ENCODE results near the gene DNAI1.

The DNAI1 gene

GRCh38 chr9:34558919-34559623 lies 100.5 kb downstream of the DNAI1 start:
- DNase-seq (ENCODE audit: low spot score), result no peak

DNA sequence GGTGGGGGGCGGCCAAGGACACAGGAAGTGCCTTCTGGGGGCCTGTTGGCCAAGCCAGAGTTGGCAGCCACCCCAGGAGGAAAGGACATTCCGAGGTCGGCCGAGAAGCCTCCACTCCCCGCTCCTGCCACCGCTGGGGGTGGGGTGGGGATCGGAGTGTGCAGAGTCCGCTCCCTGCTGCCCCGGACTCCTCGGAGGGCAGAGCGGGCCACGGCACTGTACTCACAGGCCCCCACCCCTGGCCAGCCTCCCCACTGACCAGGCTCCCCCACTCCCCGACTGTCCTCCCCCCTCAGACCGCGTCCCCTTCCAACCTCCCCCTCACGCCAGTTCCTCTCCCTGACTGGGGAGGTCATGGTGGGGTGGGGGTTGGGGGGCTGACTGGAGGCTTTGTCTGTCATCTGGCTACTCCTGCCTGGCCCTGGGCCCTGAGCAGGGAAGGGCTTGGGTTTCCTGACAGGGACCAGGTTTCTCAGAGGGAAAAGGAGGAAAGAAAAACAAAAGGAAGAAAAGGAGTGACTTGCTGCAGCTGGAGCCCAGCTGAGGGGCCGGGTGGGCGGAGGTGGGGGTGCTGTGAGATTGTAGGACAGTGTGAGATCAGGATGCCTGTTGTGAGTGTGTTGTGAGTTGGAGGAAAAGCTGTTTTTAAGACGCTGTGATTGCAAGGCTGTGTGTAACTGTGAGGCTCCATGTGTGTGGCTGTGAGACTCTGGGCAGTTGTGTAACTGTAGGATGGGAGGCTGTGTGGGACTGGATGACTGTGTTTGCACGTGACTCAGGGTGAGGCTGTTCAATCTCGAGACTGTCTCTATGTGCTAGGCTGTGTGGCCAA lies 101.2 kb downstream of the DNAI1 start:
- peak; percentile 56 for DNase-seq (ENCODE audit: low spot score)

- DNase-seq (ENCODE audit: low spot score), result no peak
These were observed 102.1 kb downstream of the DNAI1 start for GRCh38 chr9:34560599-34561214.

- no peak for DNase-seq (ENCODE audit: low spot score)
These were observed 103.6 kb downstream of the DNAI1 start for GRCh38 chr9:34562135-34562745.

DNA sequence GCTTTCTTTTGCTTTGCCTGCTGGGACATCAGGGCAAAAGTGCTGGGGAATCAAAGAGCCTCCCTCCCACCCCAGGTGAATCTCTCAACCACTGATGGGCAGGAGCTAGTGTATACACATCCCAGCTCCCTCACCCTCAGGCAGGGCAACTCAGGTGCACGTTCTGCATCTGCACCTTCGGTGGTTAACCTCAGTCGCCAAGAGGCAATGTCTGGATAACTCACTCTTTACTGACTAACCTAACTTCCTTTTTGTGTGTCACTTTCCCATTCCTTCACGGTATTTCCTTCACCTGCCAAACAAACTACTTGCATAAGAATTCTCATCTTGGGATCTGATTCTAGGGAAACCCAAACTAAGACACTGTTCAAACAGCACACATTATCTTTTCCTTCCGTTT lies 104.7 kb downstream of the DNAI1 start:
- no peak for DNase-seq (ENCODE audit: low spot score)

DNA sequence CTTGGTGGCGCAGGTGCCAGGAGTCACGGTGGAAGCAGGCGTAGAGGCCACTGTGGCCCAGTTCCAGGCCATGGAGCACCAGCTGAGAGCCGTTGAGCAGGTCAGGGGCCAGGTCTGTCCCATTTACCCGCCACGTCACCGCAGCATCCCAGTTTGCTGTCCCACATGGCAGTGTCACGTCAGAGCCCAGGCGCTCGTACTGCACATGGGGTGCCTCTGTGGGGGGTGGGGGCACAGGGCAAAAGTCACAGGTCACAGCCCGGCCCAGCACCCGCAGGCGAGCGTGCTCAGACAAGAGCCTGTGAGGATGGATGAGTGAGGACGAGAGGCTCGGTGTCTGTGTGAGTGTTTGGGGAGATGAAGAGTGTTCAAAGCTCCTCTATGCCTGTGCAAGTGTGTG lies 106.0 kb downstream of the DNAI1 start:
- DNase-seq (ENCODE audit: low spot score), result no peak

- DNase-seq (ENCODE audit: low spot score), result no peak
These were observed 107.3 kb downstream of the DNAI1 start for GRCh38 chr9:34565856-34566255.

DNA sequence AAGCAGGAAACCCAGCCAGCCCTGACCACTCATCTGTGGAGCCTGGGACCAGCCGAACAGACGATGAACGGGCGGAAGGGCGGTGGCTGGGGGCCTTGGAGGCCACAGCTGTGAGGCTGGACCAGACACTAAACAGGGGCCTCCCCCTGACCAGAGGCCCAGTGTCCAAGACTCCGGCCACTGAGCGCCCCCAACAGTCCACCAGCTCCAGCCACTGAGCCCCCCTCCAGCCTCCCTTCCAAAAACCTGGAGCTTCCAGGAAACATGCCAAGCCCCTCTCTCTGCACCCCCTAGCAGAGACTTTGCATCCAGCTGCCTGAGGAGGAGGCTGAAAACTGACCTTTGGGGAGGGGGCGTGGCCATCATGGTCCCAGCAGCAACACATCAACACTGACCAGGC lies 107.7 kb downstream of the DNAI1 start:
- no peak for DNase-seq (ENCODE audit: low spot score)

DNA sequence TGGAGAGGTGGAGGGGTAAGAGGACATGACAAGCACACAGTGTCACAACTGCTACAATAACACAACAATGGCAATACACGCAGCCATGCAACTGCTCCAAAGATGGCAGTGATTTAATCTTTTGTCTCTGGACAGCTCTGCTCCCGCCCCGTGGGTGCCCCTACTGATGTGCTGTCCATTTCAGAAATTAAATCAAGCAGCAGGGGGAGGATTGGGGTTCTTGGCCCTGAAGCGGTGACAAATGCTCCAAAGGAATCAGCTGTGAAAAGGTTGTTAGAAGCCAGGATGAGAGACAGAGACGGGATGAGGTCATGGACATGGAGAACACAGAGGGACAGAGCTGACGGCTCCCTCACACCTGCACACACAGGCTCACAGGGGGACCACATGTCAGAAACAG lies 108.4 kb downstream of the DNAI1 start:
- DNase-seq (ENCODE audit: low spot score), result no peak

- DNase-seq (ENCODE audit: low spot score), result no peak
These were observed 109.5 kb downstream of the DNAI1 start for GRCh38 chr9:34568133-34568532.

GRCh38 chr9:34568774-34569173 lies 110.2 kb downstream of the DNAI1 start:
- DNase-seq (ENCODE audit: low spot score), result no peak

DNA sequence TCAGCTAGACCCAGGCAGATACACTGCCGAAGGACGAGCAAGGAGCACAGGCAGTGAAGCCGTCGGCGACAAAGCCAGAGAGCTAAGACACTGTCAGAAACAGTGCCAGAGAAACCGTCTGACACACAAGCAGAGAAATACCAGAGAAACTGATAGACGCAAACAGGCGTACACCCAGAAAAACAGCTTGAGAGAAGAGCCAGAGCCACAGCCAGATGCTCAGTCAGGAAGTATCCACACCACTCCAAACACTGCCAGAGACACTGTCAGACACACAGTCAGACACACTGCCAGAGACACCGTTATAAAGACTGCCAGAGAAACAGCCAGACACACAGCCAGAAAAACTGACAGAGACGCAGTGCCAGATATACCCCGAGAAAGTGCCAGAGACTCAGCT lies 111.8 kb downstream of the DNAI1 start:
- DNase-seq (ENCODE audit: low spot score), result peak; percentile 41

All from Ammon's horn (tissue), 1 donor.